Suprapubic skin (tissue), 4 donors: Measurements from ENCODE around the gene DHRS7.

Experiments used
- EP300 ChIP-seq: sonication (generic); formaldehyde crosslinking; IDR thresholded peaks from one replicate; pipeline ENCODE4 v1.6.1; 2017; ENCODE audit warnings: antibody characterized with exemption
- POLR2A ChIP-seq, 2 donors: fragments of 450-650 bp; IDR thresholded peaks; one replicate each; pipeline ENCODE4 v1.6.1; 2017; ENCODE audit warnings: antibody characterized with exemption in 2 of 2, mild to moderate bottlenecking in 2 of 2, moderate library complexity in 2 of 2
- POLR2AphosphoS5 ChIP-seq, 3 donors: sonication (generic); formaldehyde crosslinking; IDR thresholded peaks; one replicate each; pipeline ENCODE4 v1.6.1; 2017; ENCODE audit warnings: antibody characterized with exemption in 3 of 3
- TF ChIP-seq, protein P1 (sequence below), 2 donors: fragments of 200-600 bp in 1 of 2; fragments of 450-650 bp in 1 of 2; sonication (generic) in 1 of 2; IDR thresholded peaks; one replicate each; pipeline ENCODE4 v1.5.1; 2016 to 2019; ENCODE audit warnings: antibody characterized with exemption in 2 of 2, mild to moderate bottlenecking in 1 of 2, moderate library complexity in 1 of 2

DNA sequence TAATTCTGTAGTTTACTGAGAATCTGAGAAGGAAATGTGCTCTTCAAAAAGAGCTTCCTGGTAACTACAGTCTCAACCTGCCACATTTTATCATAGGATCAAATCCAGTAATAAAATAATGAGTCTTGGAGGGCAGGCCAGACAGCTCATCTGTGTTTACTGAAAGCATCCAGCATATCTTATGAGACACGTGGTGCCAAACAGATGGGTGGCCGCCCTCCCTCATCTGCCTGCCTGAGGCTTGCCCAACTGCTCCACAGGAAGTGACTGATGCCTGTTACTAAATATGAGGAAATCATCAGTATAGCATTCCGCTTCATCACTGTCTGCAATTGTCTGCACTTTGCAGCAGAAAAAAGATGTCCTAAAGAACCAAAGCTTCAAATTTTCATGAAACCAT is 13.5 kb downstream of the DHRS7 start:
- TF ChIP-seq, protein P1, sequence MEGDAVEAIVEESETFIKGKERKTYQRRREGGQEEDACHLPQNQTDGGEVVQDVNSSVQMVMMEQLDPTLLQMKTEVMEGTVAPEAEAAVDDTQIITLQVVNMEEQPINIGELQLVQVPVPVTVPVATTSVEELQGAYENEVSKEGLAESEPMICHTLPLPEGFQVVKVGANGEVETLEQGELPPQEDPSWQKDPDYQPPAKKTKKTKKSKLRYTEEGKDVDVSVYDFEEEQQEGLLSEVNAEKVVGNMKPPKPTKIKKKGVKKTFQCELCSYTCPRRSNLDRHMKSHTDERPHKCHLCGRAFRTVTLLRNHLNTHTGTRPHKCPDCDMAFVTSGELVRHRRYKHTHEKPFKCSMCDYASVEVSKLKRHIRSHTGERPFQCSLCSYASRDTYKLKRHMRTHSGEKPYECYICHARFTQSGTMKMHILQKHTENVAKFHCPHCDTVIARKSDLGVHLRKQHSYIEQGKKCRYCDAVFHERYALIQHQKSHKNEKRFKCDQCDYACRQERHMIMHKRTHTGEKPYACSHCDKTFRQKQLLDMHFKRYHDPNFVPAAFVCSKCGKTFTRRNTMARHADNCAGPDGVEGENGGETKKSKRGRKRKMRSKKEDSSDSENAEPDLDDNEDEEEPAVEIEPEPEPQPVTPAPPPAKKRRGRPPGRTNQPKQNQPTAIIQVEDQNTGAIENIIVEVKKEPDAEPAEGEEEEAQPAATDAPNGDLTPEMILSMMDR (IDR thresholded peaks at IDR 0.05): no peak
- no peak for TF ChIP-seq EP300
- no peak for TF ChIP-seq POLR2A (IDR thresholded peaks at IDR 0.05)
- peak in 2 of 3 donors; percentile 73 to 75 for TF ChIP-seq POLR2AphosphoS5 (IDR thresholded peaks at IDR 0.05)
